Measurements from ENCODE around the gene CTNNA2. TPM values are rescaled to one million over a fixed set of nuclear protein-coding genes. Genes with fewer than 3 reads are reported as not detected.

Gene CTNNA2
- polyA plus RNA-seq, 1 of the 3 experiments (the other 2 are of a cell fraction), result 0.30 TPM

GRCh38 chr2:79966369-79966768 lies 453.5 kb downstream of the CTNNA2 start (continued):
- TF ChIP-seq ELF1 (IDR thresholded peaks at IDR 0.05) (no peak), MAX (IDR thresholded peaks at IDR 0.05; ENCODE audit: low read depth) (no peak), FOSL2 (IDR thresholded peaks at IDR 0.05; ENCODE audit: borderline replicate concordance, low read depth) (no peak), TAF1 (IDR thresholded peaks at IDR 0.05; ENCODE audit: borderline replicate concordance, low read depth, low read length) (no peak)

- Histone ChIP-seq H4K20me1 (ENCODE audit: insufficient read depth) (no peaks in the 10 kb centered on the region), H3F3A (replicated peaks; ENCODE audit: insufficient read depth) (no peaks in the 10 kb centered on the region), H2AFZ (ENCODE audit: low read depth) (no peak overlapping the region), H3K4me3 (ENCODE audit: low read depth in 2 of 2, low read length in 1 of 2) (no peak overlapping the region), H3K27ac (ENCODE audit: low read depth in 2 of 2, low read length in 1 of 2) (no peak overlapping the region), H3K36me3 (replicated peaks in 1 of 2; ENCODE audit: control insufficient read depth in 1 of 2, insufficient read depth in 2 of 2, low read length in 1 of 2) (no peaks in the 10 kb centered on the region), H3K9me2 (no peaks in the 10 kb centered on the region), H3K9me3 (no peaks in the 10 kb centered on the region), H3K79me2 (ENCODE audit: insufficient read depth) (no peaks in the 10 kb centered on the region), H3K4me2 (no peak overlapping the region), H3K9ac (no peak overlapping the region), H3K4me1 (ENCODE audit: control insufficient read depth in 1 of 2, insufficient read depth in 2 of 2, low read depth in 1 of 2, low read length in 1 of 2) (no peaks in the 10 kb centered on the region; a peak in 1 of 4 replicates), H3K27me3 (ENCODE audit: insufficient read depth) (no peaks in the 10 kb centered on the region)
- 60% methylated on average over 6 of the region's 6 CpGs for WGBS (ENCODE audit: low lambda C conversion rate)
- ChIA-PET CTCF (no interaction called here), POLR2A (no interaction called here)
- DNase-seq, result no peak
- TF ChIP-seq TAF1 (IDR thresholded peaks at IDR 0.05; ENCODE audit: borderline replicate concordance, low read depth, low read length) (no peak), SMC3 (IDR thresholded peaks at IDR 0.05; ENCODE audit: low read depth, low read length) (no peak), TCF12 (IDR thresholded peaks at IDR 0.05) (no peak), RAD21 (IDR thresholded peaks at IDR 0.05; ENCODE audit: low read length) (no peak), PBX3 (IDR thresholded peaks at IDR 0.05) (no peak), EZH2phosphoT487 (IDR thresholded peaks at IDR 0.05; ENCODE audit: borderline replicate concordance, low read depth) (no peak), NFIC (IDR thresholded peaks at IDR 0.05; ENCODE audit: borderline replicate concordance) (no peak), FOXM1 (IDR thresholded peaks at IDR 0.05; ENCODE audit: low read depth) (no peak), CTCF (IDR thresholded peaks at IDR 0.05) (no peak), MAX (IDR thresholded peaks at IDR 0.05; ENCODE audit: low read depth) (no peak), NRF1 (IDR thresholded peaks at IDR 0.05; ENCODE audit: low read depth, low read length) (no peak), GATA2 (CRISPR knock-in tag; IDR thresholded peaks at IDR 0.05) (no peak), RCOR1 (IDR thresholded peaks at IDR 0.05; ENCODE audit: low read length) (no peak), FOXJ3 (CRISPR knock-in tag; IDR thresholded peaks at IDR 0.05) (no peak)
Observed at GRCh38 chr2:79966882-79967281, 454.0 kb downstream of the CTNNA2 start.

Data from SK-N-SH (cell line).